Upper lobe of left lung (tissue), 6 donors: ENCODE results near the gene PAQR5. TPM values are rescaled to one million over a fixed set of nuclear protein-coding genes. Genes with fewer than 3 reads are reported as not detected.

Experiments used
- ATAC-seq, 2 donors: fragments of 200-7000 bp; cut with Tn5 transposase; one replicate each; pipeline ENCODE4 v1.9.1; 2022; ENCODE audit warnings: mild to moderate bottlenecking in 2 of 2, moderate library complexity in 2 of 2; ENCODE audit not compliant: low FRiP score in 2 of 2
- DNase-seq, 2 donors: peaks; one replicate each; pipeline ENCODE4 v3.0.0-alpha.2; 2019 to 2020
- H3K27ac ChIP-seq, 4 donors: fragments of 200-600 bp; sonication (generic); one replicate each; pipeline ENCODE4 v1.5.1; 2016 to 2019
- H3K27me3 ChIP-seq, 4 donors: fragments of 200-600 bp; sonication (generic); one replicate each; pipeline ENCODE4 v1.5.1; 2017 to 2019
- H3K36me3 ChIP-seq, 4 donors: fragments of 200-600 bp; sonication (generic); one replicate each; pipeline ENCODE4 v1.5.1; 2016 to 2019
- H3K4me1 ChIP-seq, 4 donors: fragments of 200-600 bp; sonication (generic); one replicate each; pipeline ENCODE4 v1.5.1; 2018 to 2019
- H3K4me3 ChIP-seq, 4 donors: fragments of 200-600 bp; sonication (generic); one replicate each; pipeline ENCODE4 v1.5.1; 2017 to 2019; ENCODE audit warnings: mild to moderate bottlenecking in 2 of 4, moderate library complexity in 1 of 4
- H3K9me3 ChIP-seq, 4 donors: fragments of 200-600 bp; sonication (generic); one replicate each; pipeline ENCODE4 v1.5.1; 2018 to 2019
- EP300 ChIP-seq, 4 donors: sonication (generic); formaldehyde crosslinking; IDR thresholded peaks; one replicate each; pipeline ENCODE4 v1.5.1; 2017; ENCODE audit warnings: antibody characterized with exemption in 4 of 4, control low read depth in 2 of 4
- POLR2A ChIP-seq, 4 donors: fragments of 450-650 bp; IDR thresholded peaks; one replicate each; pipeline ENCODE4 v1.5.1; 2016 to 2017; ENCODE audit warnings: antibody characterized with exemption in 4 of 4, mild to moderate bottlenecking in 2 of 4
- POLR2AphosphoS5 ChIP-seq, 2 donors: sonication (generic); formaldehyde crosslinking; IDR thresholded peaks; one replicate each; pipeline ENCODE4 v1.5.1; 2017; ENCODE audit warnings: antibody characterized with exemption in 2 of 2
- WGBS, 2 donors: methylation state at CpG; one replicate each; pipeline ENCODE4 v1.1.5; 2017 to 2018; 5-methylcytosine and 5-hydroxymethylcytosine counted together
- total RNA-seq, 6 donors: library from RNA; depleted of rRNA in 4 of 6; stranded (reverse); fragments of >200 nt in 4 of 6; gene quantifications; one replicate each; pipeline versions ENCODE4 v1.1.0 to v1.2.1, GENCODE V29; 2016 to 2021
- TF ChIP-seq, protein P1 (sequence below), 6 experiments: fragments of 450-650 bp in 4 of 6; fragments of 200-600 bp in 2 of 6; sonication (generic) in 2 of 6; IDR thresholded peaks; one replicate each; pipeline ENCODE4 v1.5.1; 2016 to 2019; ENCODE audit warnings: antibody characterized with exemption in 6 of 6
- donor health status: DM: no; HTN: no; CAD: no; lungs with moderate emphysema.
- donor health status: DM: no; HTN: yes; CAD: no; lungs with severe emphysema.

The PAQR5 gene
- total RNA-seq, 6 donors from 2014 or later: 15.5 to 39.8 (median 26.5) TPM

DNA sequence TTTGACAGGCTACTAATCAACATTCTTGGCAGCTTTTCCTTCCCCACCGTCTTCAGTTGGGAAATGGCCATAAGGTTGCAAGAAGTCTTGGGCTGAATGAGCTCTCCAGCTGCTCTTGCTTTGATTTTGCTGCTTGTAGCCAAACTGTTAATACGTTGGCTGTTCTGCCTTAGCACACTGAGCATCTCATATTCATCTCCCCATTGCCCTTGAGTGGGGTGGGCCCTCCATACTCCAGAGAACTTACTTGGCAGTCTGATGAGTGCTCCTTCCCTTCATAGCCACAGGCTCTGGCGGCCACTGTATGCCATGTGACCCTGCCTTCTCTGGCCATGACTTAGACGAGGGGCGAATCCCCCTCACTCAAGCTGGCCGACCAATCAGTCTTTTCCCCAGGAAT lies 25.8 kb upstream of the PAQR5 start:
- no peaks in the 10 kb centered on the region for H3K9me3 ChIP-seq
- DNase-seq (no peak), ATAC-seq (no peak)
- no peaks in the 10 kb centered on the region for H3K4me1 ChIP-seq
- TF ChIP-seq, protein P1, sequence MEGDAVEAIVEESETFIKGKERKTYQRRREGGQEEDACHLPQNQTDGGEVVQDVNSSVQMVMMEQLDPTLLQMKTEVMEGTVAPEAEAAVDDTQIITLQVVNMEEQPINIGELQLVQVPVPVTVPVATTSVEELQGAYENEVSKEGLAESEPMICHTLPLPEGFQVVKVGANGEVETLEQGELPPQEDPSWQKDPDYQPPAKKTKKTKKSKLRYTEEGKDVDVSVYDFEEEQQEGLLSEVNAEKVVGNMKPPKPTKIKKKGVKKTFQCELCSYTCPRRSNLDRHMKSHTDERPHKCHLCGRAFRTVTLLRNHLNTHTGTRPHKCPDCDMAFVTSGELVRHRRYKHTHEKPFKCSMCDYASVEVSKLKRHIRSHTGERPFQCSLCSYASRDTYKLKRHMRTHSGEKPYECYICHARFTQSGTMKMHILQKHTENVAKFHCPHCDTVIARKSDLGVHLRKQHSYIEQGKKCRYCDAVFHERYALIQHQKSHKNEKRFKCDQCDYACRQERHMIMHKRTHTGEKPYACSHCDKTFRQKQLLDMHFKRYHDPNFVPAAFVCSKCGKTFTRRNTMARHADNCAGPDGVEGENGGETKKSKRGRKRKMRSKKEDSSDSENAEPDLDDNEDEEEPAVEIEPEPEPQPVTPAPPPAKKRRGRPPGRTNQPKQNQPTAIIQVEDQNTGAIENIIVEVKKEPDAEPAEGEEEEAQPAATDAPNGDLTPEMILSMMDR (IDR thresholded peaks at IDR 0.05): no peak
- no peak for TF ChIP-seq EP300 (IDR thresholded peaks at IDR 0.05)
- H3K27me3 ChIP-seq: no peaks in the 10 kb centered on the region
- H3K36me3 ChIP-seq: peaks cover 0 to 2% (median 0%) of the 10 kb centered on the region in 4 donors
- H3K27ac ChIP-seq: no peak overlapping the region
- no peak overlapping the region for H3K4me3 ChIP-seq
- WGBS, 2 donors: 87 to 88% methylated on average over 6 of the region's 6 CpGs

DNA sequence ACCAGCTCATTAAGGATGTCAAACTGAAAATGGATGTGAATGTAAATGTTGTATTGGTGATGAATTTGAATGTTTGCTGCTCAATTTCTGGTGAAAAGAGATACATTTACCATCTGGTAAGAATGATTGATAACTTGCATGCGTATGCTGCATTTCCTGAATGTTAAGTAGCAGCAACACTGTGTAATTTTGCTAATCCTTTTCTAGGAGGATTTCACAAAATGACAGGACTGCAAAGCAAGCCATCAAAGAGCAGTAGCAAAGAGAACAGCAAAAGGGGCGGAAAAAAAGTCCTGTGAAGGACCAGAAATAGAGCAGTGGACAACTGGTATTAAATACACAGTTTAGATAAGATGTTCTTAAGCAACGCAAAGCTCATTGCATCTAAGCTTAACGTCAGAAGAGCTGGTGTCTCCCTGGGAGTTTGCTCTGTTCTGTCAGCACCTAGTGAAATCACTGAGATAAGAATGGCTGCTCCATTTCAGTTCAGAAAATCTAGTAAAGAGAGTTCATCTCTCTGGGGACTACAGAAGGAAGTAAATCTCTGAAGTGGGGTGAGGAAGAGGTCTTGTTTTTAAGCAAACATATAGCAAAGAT lies 23.5 kb upstream of the PAQR5 start:
- Histone ChIP-seq H3K27ac (no peak overlapping the region), H3K4me3 (no peak overlapping the region), H3K4me1 (no peaks in the 10 kb centered on the region), H3K27me3 (no peaks in the 10 kb centered on the region), H3K9me3 (no peaks in the 10 kb centered on the region), H3K36me3 (no peaks in the 10 kb centered on the region)
- 75 to 80% methylated on average over 4 of the region's 4 CpGs for WGBS, 2 donors
- no peak for ATAC-seq
- DNase-seq: no peak
- TF ChIP-seq EP300 (IDR thresholded peaks at IDR 0.05) (no peak), POLR2A (IDR thresholded peaks at IDR 0.05) (no peak), POLR2AphosphoS5 (IDR thresholded peaks at IDR 0.05) (no peak)
- TF ChIP-seq, protein P1 (IDR thresholded peaks at IDR 0.05): no peak

DNA sequence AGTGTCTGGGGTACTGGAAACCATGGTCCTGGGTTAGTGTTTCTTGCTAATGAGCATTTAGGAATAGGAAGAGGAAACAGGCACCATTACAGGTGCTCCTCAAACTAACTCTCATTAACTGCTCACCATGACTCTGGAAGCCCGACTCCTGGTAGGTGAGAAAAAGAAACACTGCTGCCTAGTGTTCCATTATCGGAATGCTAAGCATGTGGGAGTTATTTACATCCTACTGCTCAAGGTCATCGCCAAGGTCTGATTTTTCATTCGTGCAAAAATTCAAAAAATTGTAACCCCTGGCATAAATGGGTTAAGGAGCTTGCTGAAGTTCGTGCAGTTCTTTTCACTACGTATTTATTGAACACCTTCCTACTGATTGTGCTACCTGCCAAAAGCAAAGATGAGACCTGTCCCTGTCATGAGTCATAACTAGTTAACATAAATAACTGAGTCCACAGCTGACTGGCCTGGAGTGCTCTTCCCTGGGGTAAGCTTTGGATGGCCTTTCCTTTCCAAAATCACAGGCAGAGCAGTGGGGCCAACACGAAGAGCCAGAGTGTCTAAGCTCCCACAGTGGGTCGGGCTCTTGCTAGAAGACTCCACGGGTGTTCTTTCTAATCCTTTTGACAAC lies 22.7 kb upstream of the PAQR5 start:
- WGBS, 2 donors: 71 to 79% methylated on average over 9 of the region's 9 CpGs
- Histone ChIP-seq H3K4me3 (no peak overlapping the region), H3K27me3 (no peaks in the 10 kb centered on the region), H3K27ac (no peak overlapping the region), H3K36me3 (no peaks in the 10 kb centered on the region), H3K9me3 (no peaks in the 10 kb centered on the region), H3K4me1 (no peaks in the 10 kb centered on the region)
- no peak for ATAC-seq
- TF ChIP-seq, protein P1 (IDR thresholded peaks at IDR 0.05): no peak
- TF ChIP-seq POLR2AphosphoS5 (IDR thresholded peaks at IDR 0.05) (no peak), EP300 (IDR thresholded peaks at IDR 0.05) (no peak), POLR2A (IDR thresholded peaks at IDR 0.05) (no peak)
- no peak for DNase-seq

DNA sequence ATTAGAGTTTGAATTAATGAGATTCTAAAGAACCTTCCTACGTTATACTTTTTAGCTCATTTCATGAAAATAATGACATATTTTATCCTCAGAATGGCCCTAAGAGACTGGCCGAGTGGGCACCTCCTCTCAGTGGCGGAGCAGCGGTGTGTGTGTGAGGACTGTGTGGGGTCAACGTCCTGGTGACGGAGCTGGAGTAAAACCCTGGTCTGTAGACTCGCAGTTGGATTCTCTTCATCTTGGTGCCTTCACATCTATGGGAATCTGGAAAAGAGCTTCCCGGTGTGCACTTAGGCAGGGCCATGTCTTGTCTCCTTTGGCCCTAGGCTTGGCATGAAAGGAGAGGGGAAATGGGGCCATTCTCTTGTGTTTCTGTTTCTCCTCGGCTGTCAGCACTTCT lies 21.4 kb upstream of the PAQR5 start:
- no peak for DNase-seq
- no peak for ATAC-seq
- H3K27ac ChIP-seq: no peak overlapping the region
- H3K4me3 ChIP-seq: no peak overlapping the region
- no peaks in the 10 kb centered on the region for H3K36me3 ChIP-seq
- no peak for TF ChIP-seq POLR2AphosphoS5 (IDR thresholded peaks at IDR 0.05)
- TF ChIP-seq EP300 (IDR thresholded peaks at IDR 0.05): no peak
- TF ChIP-seq, protein P1 (IDR thresholded peaks at IDR 0.05): no peak
- TF ChIP-seq POLR2A (IDR thresholded peaks at IDR 0.05): no peak
- H3K9me3 ChIP-seq: no peaks in the 10 kb centered on the region
- WGBS, 2 donors: 85 to 88% methylated on average over 9 of the region's 9 CpGs
- no peaks in the 10 kb centered on the region for H3K4me1 ChIP-seq
- H3K27me3 ChIP-seq: no peaks in the 10 kb centered on the region

DNA sequence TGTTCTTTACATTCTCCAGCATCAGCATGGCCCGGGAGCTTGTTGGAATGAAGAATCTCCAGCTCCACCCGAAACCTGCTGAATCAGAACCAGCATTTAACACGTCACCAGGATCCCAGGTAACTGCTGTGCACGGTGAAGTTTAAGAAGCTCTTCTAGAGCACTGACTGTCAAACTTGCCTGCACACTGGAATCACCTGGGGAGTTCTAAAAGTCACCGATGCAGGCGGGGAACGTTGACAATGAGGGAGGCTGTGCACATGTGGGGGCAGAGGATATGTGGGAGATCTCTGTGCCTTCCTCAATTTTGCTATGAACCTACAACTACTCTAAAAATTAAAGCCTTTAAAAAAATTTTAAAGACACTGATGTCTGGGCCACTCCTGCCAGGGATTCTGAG lies 19.1 kb upstream of the PAQR5 start:
- H3K9me3 ChIP-seq: no peaks in the 10 kb centered on the region
- H3K27ac ChIP-seq: no peak overlapping the region
- no peak for TF ChIP-seq EP300 (IDR thresholded peaks at IDR 0.05)
- TF ChIP-seq, protein P1 (IDR thresholded peaks at IDR 0.05): no peak
- TF ChIP-seq POLR2AphosphoS5 (IDR thresholded peaks at IDR 0.05): no peak
- TF ChIP-seq POLR2A (IDR thresholded peaks at IDR 0.05): no peak
- no peaks in the 10 kb centered on the region for H3K27me3 ChIP-seq
- ATAC-seq (no peak), DNase-seq (no peak)
- H3K4me1 ChIP-seq: no peaks in the 10 kb centered on the region
- no peak overlapping the region for H3K4me3 ChIP-seq
- 91 to 93% methylated on average over 7 of the region's 7 CpGs for WGBS, 2 donors
- no peaks in the 10 kb centered on the region for H3K36me3 ChIP-seq
